GM19043 (cell line): Measurements from ENCODE around the gene DPY19L2.
"Not testable (repeated sequence)": the region's sequence is repeated elsewhere in the genome, so short reads cannot be mapped to it uniquely, and the experiment has no call there.

Experiments
- ATAC-seq: cut with Tn5 transposase; IDR thresholded peaks from one replicate; pipeline ENCODE4 v1.9.1; 2021; ENCODE audit warnings: low read depth; ENCODE audit not compliant: unreplicated experiment

Gene DPY19L2

DNA sequence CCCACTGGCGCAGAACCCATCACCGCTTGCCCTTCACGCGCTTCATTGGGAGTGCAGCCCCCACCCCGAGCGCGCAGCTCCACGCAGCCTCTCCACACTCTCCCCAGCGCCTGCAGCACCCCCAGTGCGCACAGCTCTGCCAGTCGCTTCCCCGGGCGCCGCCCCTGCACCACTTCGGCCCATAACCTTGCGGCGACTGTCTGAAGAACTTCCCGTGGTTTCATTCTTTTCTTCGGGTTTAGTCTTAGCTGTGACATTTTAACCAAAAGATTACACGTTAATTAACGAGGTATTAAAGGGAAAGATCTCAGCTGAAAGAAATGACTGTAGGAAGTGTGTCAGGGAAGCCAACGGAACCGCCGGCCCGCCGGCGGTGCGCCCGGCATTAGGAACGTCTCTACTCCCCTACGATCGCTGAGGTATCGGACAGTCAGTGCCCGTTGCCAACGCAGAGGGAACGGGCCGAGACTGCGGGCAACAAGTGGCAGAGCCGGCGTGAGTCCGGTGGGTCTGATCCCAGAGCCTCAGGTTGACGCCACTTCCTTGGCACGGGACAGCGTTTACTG, 590 bp upstream of the DPY19L2 start:
- peak; percentile 23 for ATAC-seq

DNA sequence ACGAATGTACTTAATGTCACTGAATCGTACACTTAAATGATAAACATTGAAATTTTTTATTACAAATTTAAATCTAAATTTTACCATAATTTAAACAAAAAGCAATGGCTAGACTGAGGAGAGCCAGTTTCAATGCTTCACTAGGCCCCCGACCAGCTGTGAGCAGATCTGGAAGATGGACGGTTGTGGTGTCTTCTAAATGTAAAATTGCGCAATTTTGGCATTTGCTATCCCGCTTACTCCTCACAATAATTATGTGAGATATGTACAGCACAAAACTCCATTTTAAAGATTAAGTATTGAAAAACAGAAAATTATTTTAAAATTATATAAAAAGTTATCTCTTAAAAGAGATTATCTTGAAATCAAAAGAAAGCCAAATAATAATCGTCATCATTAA, 5.3 kb downstream of the DPY19L2 start:
- not testable (repeated sequence) for ATAC-seq

DNA sequence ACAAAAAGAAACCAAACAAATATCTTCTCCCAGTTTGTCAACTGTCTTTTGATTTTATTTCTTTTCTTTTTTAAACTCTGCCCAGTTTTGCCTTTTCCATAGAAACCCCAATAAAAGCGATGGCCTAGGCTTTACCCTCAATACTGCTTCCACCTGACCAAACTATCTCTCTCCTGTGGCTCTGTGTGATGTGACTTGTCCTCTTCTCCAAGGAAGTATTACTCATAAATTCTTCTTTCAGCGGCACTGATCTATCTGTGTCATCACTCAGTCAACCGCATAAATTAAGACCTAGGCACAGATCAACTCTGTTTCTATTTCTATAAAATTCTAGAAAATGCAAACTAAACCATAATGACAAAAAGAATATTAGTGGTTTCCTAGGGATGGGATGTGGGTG, 9.8 kb downstream of the DPY19L2 start:
- ATAC-seq: not testable (repeated sequence)

- not testable (repeated sequence) for ATAC-seq
Observed at GRCh38 chr12:63656407-63656806, 11.9 kb downstream of the DPY19L2 start.

- not testable (repeated sequence) for ATAC-seq
Observed at GRCh38 chr12:63655543-63656257, 12.6 kb downstream of the DPY19L2 start.

- ATAC-seq: not testable (repeated sequence)
Observed at GRCh38 chr12:63654481-63654880, 13.8 kb downstream of the DPY19L2 start.

GRCh38 chr12:63649517-63649916, 18.8 kb downstream of the DPY19L2 start:
- ATAC-seq: not testable (repeated sequence)

GRCh38 chr12:63643381-63644140, 24.7 kb downstream of the DPY19L2 start:
- ATAC-seq: not testable (repeated sequence)

DNA sequence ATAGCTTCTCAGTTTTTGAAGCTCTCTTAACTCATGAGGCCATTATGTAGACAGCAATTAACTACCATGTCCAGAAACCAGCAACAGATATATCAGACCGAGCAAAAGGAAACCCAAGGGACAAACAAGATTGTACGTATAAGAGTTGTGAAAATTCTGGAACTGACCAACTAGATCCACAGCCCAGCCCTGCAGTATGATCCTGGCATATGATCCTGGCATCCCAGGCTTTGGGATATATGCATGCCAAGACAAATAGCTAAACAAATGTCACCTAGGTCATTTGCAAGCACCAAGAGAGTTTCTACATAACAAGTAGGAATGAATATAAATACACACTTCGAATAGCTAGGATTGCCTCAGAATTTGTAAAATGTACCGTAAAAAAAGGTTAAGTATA, 44.0 kb downstream of the DPY19L2 start:
- ATAC-seq: not testable (repeated sequence)

DNA sequence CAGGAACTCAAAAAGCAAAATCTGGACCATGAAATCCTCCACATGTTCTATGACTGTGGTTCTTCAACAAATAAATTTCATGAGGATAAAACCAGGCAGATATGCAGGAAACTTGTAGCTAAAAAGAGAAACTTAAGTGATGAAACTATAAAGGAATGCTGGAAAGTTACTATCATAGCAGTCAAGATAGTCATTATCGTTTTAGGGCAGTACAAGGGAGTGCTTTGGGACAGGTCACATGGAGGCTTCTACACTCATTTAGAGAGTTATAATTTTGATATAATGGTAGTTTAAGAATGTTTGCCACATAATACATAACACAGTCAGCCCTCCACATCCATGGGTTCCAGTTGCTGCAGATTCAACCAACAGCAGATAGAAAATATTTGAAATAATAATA, 52.7 kb downstream of the DPY19L2 start:
- not testable (repeated sequence) for ATAC-seq

GRCh38 chr12:63611285-63611684, 57.0 kb downstream of the DPY19L2 start:
- not testable (repeated sequence) for ATAC-seq

GRCh38 chr12:63609281-63609680, 59.0 kb downstream of the DPY19L2 start:
- not testable (repeated sequence) for ATAC-seq

DNA sequence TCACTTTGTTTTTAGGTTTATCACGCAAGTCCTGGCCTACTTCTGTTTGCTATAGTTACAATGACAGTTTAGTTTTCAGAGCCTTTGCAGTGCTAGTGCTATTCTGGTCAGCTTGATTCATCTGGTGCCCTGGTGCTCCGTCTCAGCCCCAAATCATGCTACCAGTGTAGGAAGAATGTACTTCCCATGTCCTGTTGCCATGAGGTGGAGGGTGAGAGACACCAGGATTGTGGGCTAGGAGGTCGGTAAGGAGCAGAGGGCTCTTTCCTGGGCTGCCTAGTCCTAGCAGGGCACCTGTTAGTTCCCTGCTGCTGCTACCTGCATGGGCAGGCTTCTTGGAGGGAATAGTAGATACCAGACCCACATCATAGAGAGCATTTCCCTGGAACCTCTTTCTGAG, 63.3 kb downstream of the DPY19L2 start:
- ATAC-seq: not testable (repeated sequence)

DNA sequence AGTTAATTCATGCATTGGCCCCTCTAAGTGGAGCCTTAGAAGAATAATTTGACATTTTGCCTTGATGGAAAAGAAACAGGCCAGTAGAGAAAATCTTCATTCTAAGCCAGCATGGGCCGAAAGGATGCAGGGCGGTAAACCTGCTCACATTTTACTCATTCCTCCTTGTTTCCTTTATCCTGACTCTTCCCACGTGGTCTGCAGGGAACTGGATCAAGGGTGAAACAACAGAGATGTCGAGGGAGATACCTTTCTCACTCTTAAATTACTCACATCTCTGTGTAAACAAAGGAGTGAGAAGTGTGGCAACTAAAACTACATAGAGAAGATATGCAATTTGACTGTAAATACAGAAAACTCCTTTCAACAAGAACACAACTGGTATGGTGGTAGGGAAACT, 73.5 kb downstream of the DPY19L2 start:
- not testable (repeated sequence) for ATAC-seq

GRCh38 chr12:63584426-63584825, 83.9 kb downstream of the DPY19L2 start:
- ATAC-seq: not testable (repeated sequence)

DNA sequence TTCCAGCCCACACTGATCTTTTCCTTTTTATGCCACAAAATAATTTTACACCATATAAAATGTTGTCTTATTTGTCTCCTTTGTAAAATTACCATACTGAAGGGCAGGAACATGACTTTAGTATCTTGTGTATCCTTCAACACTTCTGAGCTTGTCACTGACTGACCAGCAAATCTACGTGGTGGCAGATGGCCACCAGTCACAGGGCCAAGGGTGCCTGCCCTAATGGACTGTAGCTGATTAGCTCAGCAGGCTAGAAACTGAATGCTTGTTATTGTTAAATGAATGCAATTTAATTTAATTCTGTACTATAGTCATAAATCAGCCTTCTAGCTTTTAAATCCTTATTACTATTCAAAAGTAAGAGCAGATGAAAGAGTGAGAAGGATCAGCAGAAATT, 85.0 kb downstream of the DPY19L2 start:
- ATAC-seq: not testable (repeated sequence)

DNA sequence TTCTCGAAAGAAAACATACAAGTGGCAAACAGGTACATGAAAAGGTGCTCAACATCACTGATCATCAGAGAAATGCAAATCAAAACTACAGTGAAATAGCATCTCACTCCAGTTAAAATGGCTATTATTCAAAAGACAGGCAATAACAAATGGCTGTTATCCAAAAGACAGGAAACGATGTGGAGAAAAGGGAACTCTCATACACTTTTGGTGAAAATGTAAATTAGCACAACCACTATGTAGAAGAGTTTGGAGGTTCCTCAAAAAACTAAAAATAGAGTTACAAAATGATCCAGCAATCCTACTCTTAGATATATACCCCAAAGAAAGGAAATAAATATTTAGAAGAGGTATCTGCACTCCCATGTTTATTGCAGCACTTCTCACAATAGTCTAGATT, 90.7 kb downstream of the DPY19L2 start:
- ATAC-seq: not testable (repeated sequence)

DNA sequence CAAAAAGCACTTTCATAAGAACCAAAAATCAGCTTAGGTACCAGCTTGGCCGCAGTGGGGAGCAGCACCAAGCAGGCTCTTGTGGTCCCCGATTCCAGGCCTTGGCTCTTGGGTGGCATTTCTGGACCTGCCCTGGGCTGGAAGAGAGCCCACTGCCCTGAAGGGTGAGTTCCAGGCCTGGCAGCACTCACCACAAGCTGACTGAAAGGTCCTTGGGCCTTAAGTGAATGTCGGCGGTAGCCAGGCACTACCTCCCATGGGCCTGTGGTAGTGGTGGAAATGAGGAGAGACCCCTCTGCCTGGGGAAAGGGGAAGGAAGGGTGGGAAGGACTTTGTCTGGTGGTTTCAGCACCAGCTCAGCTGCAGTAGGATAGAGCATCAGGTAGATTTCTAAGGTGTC, 96.3 kb downstream of the DPY19L2 start:
- not testable (repeated sequence) for ATAC-seq

GRCh38 chr12:63558445-63558844, 109.8 kb downstream of the DPY19L2 start:
- not testable (repeated sequence) for ATAC-seq

DNA sequence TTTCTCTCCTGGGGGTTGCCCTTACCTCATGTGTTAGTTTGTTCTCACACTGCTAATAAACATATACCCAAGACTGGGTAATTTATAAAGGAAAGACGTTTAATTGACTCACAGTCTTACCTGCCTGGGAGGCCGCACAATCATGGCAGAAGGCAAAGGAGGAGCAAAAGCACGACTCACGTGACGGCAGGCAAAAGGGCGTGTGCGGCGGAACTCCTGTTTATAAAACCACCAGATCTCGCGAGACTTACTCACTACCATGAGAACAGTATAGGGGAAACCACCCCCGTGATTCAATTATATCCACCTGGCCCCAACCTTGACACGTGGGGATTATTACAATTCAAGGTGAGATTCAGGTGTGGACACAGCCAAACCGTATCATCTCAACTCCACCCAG, 116.9 kb downstream of the DPY19L2 start:
- ATAC-seq: not testable (repeated sequence)

GRCh38 chr12:63549034-63549433, 119.3 kb downstream of the DPY19L2 start:
- not testable (repeated sequence) for ATAC-seq
